ENCODE measurements around the gene PSAT1. TPM values are rescaled to one million over a fixed set of nuclear protein-coding genes. Genes with fewer than 3 reads are reported as not detected.

Gene PSAT1
- total and polyA plus RNA-seq, 2 of the 13 experiments (the other 11 are each of a cell fraction or from before 2014, with no cell fraction given): 135 to 229 TPM

DNA sequence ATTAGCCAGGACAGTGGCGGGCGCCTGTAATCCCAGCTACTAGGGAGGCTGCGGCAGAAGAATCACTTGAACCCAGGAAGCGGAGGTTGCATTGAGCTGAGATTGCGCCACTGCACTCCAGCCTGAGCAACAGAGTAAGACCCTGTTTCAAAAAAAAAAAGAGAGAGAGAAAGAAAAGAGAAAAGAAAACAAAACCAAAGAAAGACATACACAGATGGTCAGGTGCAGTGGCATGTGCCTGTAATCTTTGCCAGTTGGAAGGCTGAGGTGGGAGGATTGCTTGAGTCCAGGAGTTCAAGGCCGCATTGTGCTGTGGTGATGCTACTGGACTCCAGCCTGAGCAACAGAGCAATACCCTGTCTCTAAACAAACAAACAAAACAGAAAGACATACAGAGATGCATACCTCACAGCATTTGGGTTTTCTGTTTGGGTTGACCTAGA, 10.0 kb upstream of the PSAT1 start (continued):
- TF ChIP-seq ATM (IDR thresholded peaks at IDR 0.05; ENCODE audit: borderline replicate concordance) (no peak), PAX8 (CRISPR knock-in tag; IDR thresholded peaks at IDR 0.05; ENCODE audit: borderline replicate concordance) (no peak), ZFP82 (CRISPR knock-in tag; IDR thresholded peaks at IDR 0.05; ENCODE audit: borderline replicate concordance) (no peak), ZC3H4 (CRISPR knock-in tag; IDR thresholded peaks at IDR 0.05; ENCODE audit: borderline replicate concordance) (no peak), CHD2 (IDR thresholded peaks at IDR 0.05; ENCODE audit: low read depth, low read length) (no peak), TRIM22 (IDR thresholded peaks at IDR 0.05) (no peak), NPAS2 (CRISPR knock-in tag; IDR thresholded peaks at IDR 0.05; ENCODE audit: borderline replicate concordance) (peak; percentile 92; the same call in 1 of the 2 replicates), ZNF44 (CRISPR knock-in tag; IDR thresholded peaks at IDR 0.05) (no peak), ZNF605 (CRISPR knock-in tag; IDR thresholded peaks at IDR 0.05) (peak; percentile 21; the same call in 1 of the 2 replicates), ZNF101 (CRISPR knock-in tag; IDR thresholded peaks at IDR 0.05; ENCODE audit: borderline replicate concordance, low read depth) (no peak), NR0B2 (CRISPR knock-in tag; IDR thresholded peaks at IDR 0.05) (no peak), ZNF121 (CRISPR knock-in tag; IDR thresholded peaks at IDR 0.05) (peak; percentile 91), KLF6 (CRISPR knock-in tag; IDR thresholded peaks at IDR 0.05) (peak; percentile 78), XRCC5 (optimal IDR thresholded peaks at IDR 0.05; ENCODE audit: low read length) (no peak), ZNF256 (CRISPR knock-in tag; conservative IDR thresholded peaks at IDR 0.05) (no peak), ZNF354B (CRISPR knock-in tag; IDR thresholded peaks at IDR 0.05) (no peak), ZHX1 (CRISPR knock-in tag; IDR thresholded peaks at IDR 0.05; ENCODE audit: low read depth) (no peak), JUND (CRISPR knock-in tag; IDR thresholded peaks at IDR 0.05) (peak; percentile 49; the same call in 1 of the 2 replicates)
- TF ChIP-seq, protein P1, sequence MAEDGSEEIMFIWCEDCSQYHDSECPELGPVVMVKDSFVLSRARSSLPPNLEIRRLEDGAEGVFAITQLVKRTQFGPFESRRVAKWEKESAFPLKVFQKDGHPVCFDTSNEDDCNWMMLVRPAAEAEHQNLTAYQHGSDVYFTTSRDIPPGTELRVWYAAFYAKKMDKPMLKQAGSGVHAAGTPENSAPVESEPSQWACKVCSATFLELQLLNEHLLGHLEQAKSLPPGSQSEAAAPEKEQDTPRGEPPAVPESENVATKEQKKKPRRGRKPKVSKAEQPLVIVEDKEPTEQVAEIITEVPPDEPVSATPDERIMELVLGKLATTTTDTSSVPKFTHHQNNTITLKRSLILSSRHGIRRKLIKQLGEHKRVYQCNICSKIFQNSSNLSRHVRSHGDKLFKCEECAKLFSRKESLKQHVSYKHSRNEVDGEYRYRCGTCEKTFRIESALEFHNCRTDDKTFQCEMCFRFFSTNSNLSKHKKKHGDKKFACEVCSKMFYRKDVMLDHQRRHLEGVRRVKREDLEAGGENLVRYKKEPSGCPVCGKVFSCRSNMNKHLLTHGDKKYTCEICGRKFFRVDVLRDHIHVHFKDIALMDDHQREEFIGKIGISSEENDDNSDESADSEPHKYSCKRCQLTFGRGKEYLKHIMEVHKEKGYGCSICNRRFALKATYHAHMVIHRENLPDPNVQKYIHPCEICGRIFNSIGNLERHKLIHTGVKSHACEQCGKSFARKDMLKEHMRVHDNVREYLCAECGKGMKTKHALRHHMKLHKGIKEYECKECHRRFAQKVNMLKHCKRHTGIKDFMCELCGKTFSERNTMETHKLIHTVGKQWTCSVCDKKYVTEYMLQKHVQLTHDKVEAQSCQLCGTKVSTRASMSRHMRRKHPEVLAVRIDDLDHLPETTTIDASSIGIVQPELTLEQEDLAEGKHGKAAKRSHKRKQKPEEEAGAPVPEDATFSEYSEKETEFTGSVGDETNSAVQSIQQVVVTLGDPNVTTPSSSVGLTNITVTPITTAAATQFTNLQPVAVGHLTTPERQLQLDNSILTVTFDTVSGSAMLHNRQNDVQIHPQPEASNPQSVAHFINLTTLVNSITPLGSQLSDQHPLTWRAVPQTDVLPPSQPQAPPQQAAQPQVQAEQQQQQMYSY (CRISPR knock-in tag; IDR thresholded peaks at IDR 0.05): no peak
- TF ChIP-seq, protein P2, sequence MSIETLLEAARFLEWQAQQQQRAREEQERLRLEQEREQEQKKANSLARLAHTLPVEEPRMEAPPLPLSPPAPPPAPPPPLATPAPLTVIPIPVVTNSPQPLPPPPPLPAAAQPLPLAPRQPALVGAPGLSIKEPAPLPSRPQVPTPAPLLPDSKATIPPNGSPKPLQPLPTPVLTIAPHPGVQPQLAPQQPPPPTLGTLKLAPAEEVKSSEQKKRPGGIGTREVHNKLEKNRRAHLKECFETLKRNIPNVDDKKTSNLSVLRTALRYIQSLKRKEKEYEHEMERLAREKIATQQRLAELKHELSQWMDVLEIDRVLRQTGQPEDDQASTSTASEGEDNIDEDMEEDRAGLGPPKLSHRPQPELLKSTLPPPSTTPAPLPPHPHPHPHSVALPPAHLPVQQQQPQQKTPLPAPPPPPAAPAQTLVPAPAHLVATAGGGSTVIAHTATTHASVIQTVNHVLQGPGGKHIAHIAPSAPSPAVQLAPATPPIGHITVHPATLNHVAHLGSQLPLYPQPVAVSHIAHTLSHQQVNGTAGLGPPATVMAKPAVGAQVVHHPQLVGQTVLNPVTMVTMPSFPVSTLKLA (IDR thresholded peaks at IDR 0.05): peak; percentile 74
- TF ChIP-seq, protein P3, sequence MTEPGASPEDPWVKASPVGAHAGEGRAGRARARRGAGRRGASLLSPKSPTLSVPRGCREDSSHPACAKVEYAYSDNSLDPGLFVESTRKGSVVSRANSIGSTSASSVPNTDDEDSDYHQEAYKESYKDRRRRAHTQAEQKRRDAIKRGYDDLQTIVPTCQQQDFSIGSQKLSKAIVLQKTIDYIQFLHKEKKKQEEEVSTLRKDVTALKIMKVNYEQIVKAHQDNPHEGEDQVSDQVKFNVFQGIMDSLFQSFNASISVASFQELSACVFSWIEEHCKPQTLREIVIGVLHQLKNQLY (CRISPR knock-in tag; IDR thresholded peaks at IDR 0.05): no peak

All from HepG2 (cell line).